ENCODE data around the gene NUCB2.

DNA sequence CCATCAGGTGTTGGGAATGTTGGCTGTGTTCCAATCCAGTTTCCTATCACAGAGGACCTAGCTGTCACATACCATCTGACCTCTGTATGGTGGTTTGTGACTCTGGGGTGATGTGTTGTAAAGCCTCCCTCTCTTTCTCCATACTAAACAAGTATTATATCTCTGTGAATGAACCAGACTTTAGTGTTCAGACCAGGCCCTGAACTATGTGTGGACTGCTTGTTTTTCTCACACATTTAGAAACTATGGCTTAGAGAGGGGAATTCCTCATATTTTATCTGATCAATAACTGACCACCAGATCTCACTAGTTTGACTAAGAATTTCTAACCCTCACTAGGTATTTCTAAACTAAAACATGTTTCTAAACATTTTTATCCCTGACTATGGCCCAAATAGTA lies 92.6 kb downstream of the NUCB2 start:
- TF ChIP-seq, protein P1, sequence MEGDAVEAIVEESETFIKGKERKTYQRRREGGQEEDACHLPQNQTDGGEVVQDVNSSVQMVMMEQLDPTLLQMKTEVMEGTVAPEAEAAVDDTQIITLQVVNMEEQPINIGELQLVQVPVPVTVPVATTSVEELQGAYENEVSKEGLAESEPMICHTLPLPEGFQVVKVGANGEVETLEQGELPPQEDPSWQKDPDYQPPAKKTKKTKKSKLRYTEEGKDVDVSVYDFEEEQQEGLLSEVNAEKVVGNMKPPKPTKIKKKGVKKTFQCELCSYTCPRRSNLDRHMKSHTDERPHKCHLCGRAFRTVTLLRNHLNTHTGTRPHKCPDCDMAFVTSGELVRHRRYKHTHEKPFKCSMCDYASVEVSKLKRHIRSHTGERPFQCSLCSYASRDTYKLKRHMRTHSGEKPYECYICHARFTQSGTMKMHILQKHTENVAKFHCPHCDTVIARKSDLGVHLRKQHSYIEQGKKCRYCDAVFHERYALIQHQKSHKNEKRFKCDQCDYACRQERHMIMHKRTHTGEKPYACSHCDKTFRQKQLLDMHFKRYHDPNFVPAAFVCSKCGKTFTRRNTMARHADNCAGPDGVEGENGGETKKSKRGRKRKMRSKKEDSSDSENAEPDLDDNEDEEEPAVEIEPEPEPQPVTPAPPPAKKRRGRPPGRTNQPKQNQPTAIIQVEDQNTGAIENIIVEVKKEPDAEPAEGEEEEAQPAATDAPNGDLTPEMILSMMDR (conservative IDR thresholded peaks at IDR 0.05; ENCODE audit: low read length), result no peak
- no peak for TF ChIP-seq EZH2phosphoT487 (IDR thresholded peaks at IDR 0.05; ENCODE audit: borderline replicate concordance)

All from Loucy (cell line).